SK-N-SH (cell line): ENCODE results near the gene POLR1E. TPM values are rescaled to one million over a fixed set of nuclear protein-coding genes. Genes with fewer than 3 reads are reported as not detected.

Source experiments
- CTCF ChIA-PET: fragments of 300-600, 350-600 bp; formaldehyde crosslinking; extraction: SDS; loops from one replicate; lab custom pipeline; 2021; lab: Yijun Ruan, JAX
- POLR2A ChIA-PET: fragments of 350-600 bp; sonication (Branson Sonifier 250); formaldehyde crosslinking; extraction: SDS; loops from one replicate; lab custom pipeline; 2020; ENCODE audit warnings: antibody characterized with exemption, inconsistent platforms; lab: Yijun Ruan, JAX
- DNase-seq: peaks from one replicate; pipeline ENCODE4 v3.0.0; 2012
- H2AFZ ChIP-seq: fragments of 200-600 bp; sonication (generic); 2 replicates; pipeline ENCODE4 v1.8.1; 2016; ENCODE audit warnings: antibody characterized with exemption, mild to moderate bottlenecking, low read depth
- H3F3A ChIP-seq: fragments of 200-600 bp; sonication (generic); replicated peaks from 2 replicates; pipeline ENCODE3; 2016; ENCODE audit warnings: antibody characterized with exemption, mild to moderate bottlenecking; ENCODE audit not compliant: insufficient read depth
- H3K27ac ChIP-seq, 2 experiments: fragments of 200-500 bp in 1 of 2; fragments of 200-600 bp in 1 of 2; sonication (Bioruptor generic) in 1 of 2; sonication (generic), shearing (Covaris generic) in 1 of 2; 2 replicates each; pipeline versions ENCODE4 v1.5.1 to v1.6.1; 2014 to 2016; ENCODE audit warnings: low read depth in 2 of 2, inconsistent platforms in 1 of 2, low read length in 1 of 2, mild to moderate bottlenecking in 1 of 2, mixed read lengths in 1 of 2
- H3K27me3 ChIP-seq: fragments of 200-600 bp; sonication (generic), shearing (Covaris generic); 2 replicates; pipeline ENCODE4 v1.6.1; 2016; ENCODE audit warnings: mixed run types; ENCODE audit not compliant: insufficient read depth
- H3K36me3 ChIP-seq, 2 experiments: fragments of 200-500 bp in 1 of 2; fragments of 200-600 bp in 1 of 2; sonication (Bioruptor generic) in 1 of 2; sonication (generic) in 1 of 2; replicated peaks in 1 of 2; 2 replicates each; pipeline versions ENCODE3 to v1.5.1; 2014 to 2016; ENCODE audit warnings: low read length in 1 of 2, mild to moderate bottlenecking in 1 of 2; ENCODE audit not compliant: insufficient read depth in 2 of 2, control insufficient read depth in 1 of 2
- H3K4me1 ChIP-seq, 2 experiments: fragments of 200-500 bp in 1 of 2; fragments of 200-600 bp in 1 of 2; sonication (Bioruptor generic) in 1 of 2; sonication (generic), shearing (Covaris generic) in 1 of 2; 2 replicates each; pipeline versions ENCODE4 v1.5.1 to v1.6.1; 2014 to 2016; ENCODE audit warnings: low read depth in 1 of 2, low read length in 1 of 2, mixed run types in 1 of 2; ENCODE audit not compliant: insufficient read depth in 2 of 2, control insufficient read depth in 1 of 2
- H3K4me2 ChIP-seq: fragments of 200-600 bp; sonication (generic), shearing (Covaris generic); 2 replicates; pipeline ENCODE4 v1.6.1; 2017; ENCODE audit warnings: mixed run types
- H3K4me3 ChIP-seq, 2 experiments: fragments of 200-500 bp in 1 of 2; fragments of 200-600 bp in 1 of 2; sonication (Bioruptor generic) in 1 of 2; sonication (generic), shearing (Covaris generic) in 1 of 2; 2 replicates each; pipeline versions ENCODE4 v1.5.1 to v1.8.1; 2014 to 2016; ENCODE audit warnings: low read depth in 2 of 2, inconsistent platforms in 1 of 2, low read length in 1 of 2, mild to moderate bottlenecking in 1 of 2, mixed read lengths in 1 of 2, moderate library complexity in 1 of 2
- H3K79me2 ChIP-seq: fragments of 200-600 bp; sonication (generic); 2 replicates; pipeline ENCODE4 v1.8.1; 2017; ENCODE audit warnings: mild to moderate bottlenecking; ENCODE audit not compliant: insufficient read depth
- H3K9ac ChIP-seq: fragments of 200-600 bp; sonication (generic); 2 replicates; pipeline ENCODE4 v1.6.1; 2017; ENCODE audit warnings: mixed run types
- H3K9me2 ChIP-seq: fragments of 200-600 bp; sonication (generic); 2 replicates; pipeline ENCODE4 v1.6.1; 2017; ENCODE audit warnings: mixed run types
- H3K9me3 ChIP-seq: fragments of 200-600 bp; sonication (generic); 2 replicates; pipeline ENCODE4 v1.6.1; 2017; ENCODE audit warnings: mixed run types, mild to moderate bottlenecking, moderate library complexity
- H4K20me1 ChIP-seq: fragments of 200-600 bp; sonication (generic); 2 replicates; pipeline ENCODE4 v1.6.1; 2017; ENCODE audit warnings: mild to moderate bottlenecking, mixed run types; ENCODE audit not compliant: insufficient read depth
- CHD2 ChIP-seq: fragments of 150-350 bp; IDR thresholded peaks from 2 replicates; pipeline ENCODE4 v1.6.1; 2018; ENCODE audit warnings: low read length; ENCODE audit not compliant: partially characterized antibody
- CTCF ChIP-seq: fragments of 200-600 bp; sonication (generic); IDR thresholded peaks from 2 replicates; pipeline ENCODE4 v1.6.1; 2017; ENCODE audit warnings: antibody characterized with exemption, mild to moderate bottlenecking, moderate library complexity
- ELF1 ChIP-seq: IDR thresholded peaks from 2 replicates; pipeline ENCODE4 v1.4.0; 2012
- EP300 ChIP-seq, 2 experiments: IDR thresholded peaks; 2 replicates each; pipeline versions ENCODE4 v1.4.0 to v1.6.1; 2012; ENCODE audit warnings: borderline replicate concordance in 1 of 2, low read depth in 1 of 2, low read length in 1 of 2
- FOSL2 ChIP-seq: IDR thresholded peaks from 2 replicates; pipeline ENCODE4 v1.4.0; 2012; ENCODE audit warnings: low read depth, mild to moderate bottlenecking, moderate library complexity, borderline replicate concordance
- FOXM1 ChIP-seq: IDR thresholded peaks from 2 replicates; pipeline ENCODE4 v1.4.0; 2012; ENCODE audit warnings: low read depth, mild to moderate bottlenecking
- GATA2 ChIP-seq: sonication (generic); formaldehyde crosslinking; IDR thresholded peaks from 2 replicates; pipeline ENCODE4 v1.5.0; 2020; ENCODE audit warnings: mild to moderate bottlenecking, missing genetic modification reagents
- IRF3 ChIP-seq: fragments of 150-350 bp; IDR thresholded peaks from 2 replicates; pipeline ENCODE4 v1.6.1; 2016; ENCODE audit warnings: mild to moderate bottlenecking, low read depth, low read length
- JUND ChIP-seq: IDR thresholded peaks from 2 replicates; pipeline ENCODE4 v1.4.0; 2012
- MAX ChIP-seq: IDR thresholded peaks from 2 replicates; pipeline ENCODE4 v1.4.0; 2012; ENCODE audit warnings: low read depth
- MEF2A ChIP-seq: IDR thresholded peaks from 2 replicates; pipeline ENCODE4 v1.4.0; 2012; ENCODE audit warnings: low read depth, borderline replicate concordance
- MXI1 ChIP-seq: IDR thresholded peaks from 2 replicates; pipeline ENCODE4 v1.6.1; 2012; ENCODE audit warnings: mild to moderate bottlenecking, low read depth, low read length, improper control_type of control experiment
- NFIC ChIP-seq: IDR thresholded peaks from 2 replicates; pipeline ENCODE4 v1.4.0; 2012; ENCODE audit warnings: borderline replicate concordance
- NRF1 ChIP-seq: IDR thresholded peaks from 2 replicates; pipeline ENCODE4 v1.6.1; 2012; ENCODE audit warnings: low read depth, mild to moderate bottlenecking, low read length
- PBX3 ChIP-seq: IDR thresholded peaks from 2 replicates; pipeline ENCODE4; 2012
- POLR2AphosphoS5 ChIP-seq: IDR thresholded peaks from 2 replicates; pipeline ENCODE4 v1.6.1; 2012; ENCODE audit warnings: low read depth, low read length
- RCOR1 ChIP-seq: fragments of 150-350 bp; IDR thresholded peaks from 2 replicates; pipeline ENCODE4 v1.6.1; 2017; ENCODE audit warnings: antibody characterized with exemption, low read length
- RFX5 ChIP-seq: IDR thresholded peaks from 2 replicates; pipeline ENCODE4 v1.6.1; 2012; ENCODE audit warnings: mild to moderate bottlenecking, improper control_type of control experiment, low read length
- RXRA ChIP-seq: IDR thresholded peaks from 2 replicates; pipeline ENCODE4 v1.4.0; 2012; ENCODE audit warnings: low read depth, mild to moderate bottlenecking, borderline replicate concordance
- SIN3A ChIP-seq: IDR thresholded peaks from 2 replicates; pipeline ENCODE4 v1.6.1; 2012; ENCODE audit warnings: low read depth, mild to moderate bottlenecking, low read length, moderate library complexity, borderline replicate concordance
- TCF12 ChIP-seq: IDR thresholded peaks from 2 replicates; pipeline ENCODE4 v1.4.0; 2012
- TEAD4 ChIP-seq: IDR thresholded peaks from 2 replicates; pipeline ENCODE4 v1.4.0; 2012; ENCODE audit warnings: mild to moderate bottlenecking, borderline replicate concordance; ENCODE audit not compliant: insufficient read depth
- USF1 ChIP-seq: IDR thresholded peaks from 2 replicates; pipeline ENCODE4 v1.4.0; 2012; ENCODE audit warnings: low read depth, borderline replicate concordance
- YY1 ChIP-seq: IDR thresholded peaks from 2 replicates; pipeline ENCODE4 v1.4.0; 2012; ENCODE audit warnings: low read depth, mild to moderate bottlenecking
- ZBTB33 ChIP-seq: IDR thresholded peaks from 2 replicates; pipeline ENCODE4 v1.4.0; 2012; ENCODE audit warnings: low read depth, borderline replicate concordance
- WGBS: methylation state at CpG from one replicate; pipeline ENCODE4 v1.1.6; 2017; ENCODE audit warnings: low lambda C conversion rate; 5-methylcytosine and 5-hydroxymethylcytosine counted together
- polyA plus RNA-seq, 3 experiments: library from polyadenylated mRNA; depleted of rRNA; stranded (reverse); fragments of >200 nt; gene quantifications; 2 replicates each; pipeline ENCODE4 v1.2.3, GENCODE V29; 2012

POLR1E gene
- polyA plus RNA-seq, 1 of the 3 experiments (the other 2 are of a cell fraction), result 38.8 TPM

GRCh38 chr9:37471942-37472684 is 13.6 kb upstream of the POLR1E start:
- no peak for DNase-seq
- peak overlapping the region; percentile 34 to 61; a peak in 3 of 4 replicates for H3K4me3 ChIP-seq
- peaks cover 28% of the 10 kb centered on the region for H3F3A ChIP-seq
- no peaks in the 10 kb centered on the region for H3K27me3 ChIP-seq
- no peaks in the 10 kb centered on the region for H4K20me1 ChIP-seq
- ChIA-PET POLR2A (no interaction called here), CTCF (no interaction called here)
- peak overlapping the region; percentile 70 for H3K4me2 ChIP-seq
- H2AFZ ChIP-seq, result peak overlapping the region; percentile 81
- no peaks in the 10 kb centered on the region for H3K36me3 ChIP-seq
- H3K9me3 ChIP-seq, result peaks cover 9% of the 10 kb centered on the region; the same call in 1 of the 2 replicates
- peak overlapping the region; percentile 76 for H3K9ac ChIP-seq
- peak overlapping the region; percentile 70 to 94; a peak in 3 of 4 replicates for H3K27ac ChIP-seq
- no peaks in the 10 kb centered on the region for H3K9me2 ChIP-seq
- H3K4me1 ChIP-seq, result no peaks in the 10 kb centered on the region
- 26% methylated on average over 7 of the region's 7 CpGs for WGBS
- no peaks in the 10 kb centered on the region for H3K79me2 ChIP-seq
- TF ChIP-seq TCF12 (peak; percentile 91), RXRA (peak; percentile 52; the same call in 1 of the 2 replicates), POLR2AphosphoS5 (peak; percentile 66), NRF1 (no peak), PBX3 (no peak), NFIC (peak; percentile 26; the same call in 1 of the 2 replicates), MEF2A (no peak; the same call in 1 of the 2 replicates), CHD2 (no peak), SIN3A (peak; percentile 77; the same call in 1 of the 2 replicates), ZBTB33 (no peak), RCOR1 (no peak), JUND (peak; percentile 96), MXI1 (no peak), GATA2 (CRISPR knock-in tag) (no peak), CTCF (no peak), USF1 (no peak), IRF3 (no peak), YY1 (no peak), RFX5 (no peak), EP300 (IDR thresholded peaks at IDR 0.05; ENCODE audit: borderline replicate concordance in 1 of 2, low read depth in 1 of 2, low read length in 1 of 2) (peak in 1 of 2 experiments; percentile 37; a peak in 1 of 4 replicates), FOSL2 (peak; percentile 83), TEAD4 (peak; percentile 95), ELF1 (peak; percentile 73), FOXM1 (no peak), MAX (no peak; the same call in 1 of the 2 replicates)
